HTR-8/SVneo (cell line): ENCODE results near the gene TMOD1.
"Not testable (repeated sequence)": the region's sequence is repeated elsewhere in the genome, so short reads cannot be mapped to it uniquely, and the experiment has no call there.

Experiments used
- DNase-seq: peaks from one replicate; pipeline ENCODE4 v3.0.0; 2011; ENCODE audit warnings: low spot score, mixed read lengths; ENCODE audit not compliant: insufficient read length
- FAIRE-seq: peaks from 2 replicates; lab custom pipeline; 2011; peaks lifted over from hg19 to GRCh38; lab: Jason Lieb, UNC

Gene TMOD1

GRCh38 chr9:97501177-97501971, at the start of gene TMOD1:
TSS of gene TMOD1 (plus strand) at chr9:97501666. CDS start at chr9:97524189, 22,523 bp downstream.
- DNase-seq (peak; percentile 66), FAIRE-seq (no peak)

- DNase-seq, FAIRE-seq: not testable (repeated sequence)
Observed at GRCh38 chr9:97453573-97453972, 47.9 kb upstream of the TMOD1 start.

GRCh38 chr9:97456841-97457240, 44.6 kb upstream of the TMOD1 start:
- not testable (repeated sequence) for FAIRE-seq, DNase-seq

- FAIRE-seq (no peak), DNase-seq (no peak)
Observed at GRCh38 chr9:97459326-97459725, 42.1 kb upstream of the TMOD1 start.

- no peak for DNase-seq
- FAIRE-seq: no peak
Observed at GRCh38 chr9:97462159-97462558, 39.3 kb upstream of the TMOD1 start.

- DNase-seq (no peak), FAIRE-seq (no peak)
Observed at GRCh38 chr9:97462914-97463313, 38.6 kb upstream of the TMOD1 start.

- FAIRE-seq (no peak), DNase-seq (peak; percentile 63)
Observed at GRCh38 chr9:97468658-97469448, 32.6 kb upstream of the TMOD1 start.

- no peak for FAIRE-seq
- no peak for DNase-seq
Observed at GRCh38 chr9:97470076-97470475, 31.4 kb upstream of the TMOD1 start.

- DNase-seq (no peak), FAIRE-seq (no peak)
Observed at GRCh38 chr9:97473717-97474116, 27.7 kb upstream of the TMOD1 start.

- no peak for FAIRE-seq
- no peak for DNase-seq
Observed at GRCh38 chr9:97474372-97474925, 27.0 kb upstream of the TMOD1 start.

GRCh38 chr9:97475059-97475458, 26.4 kb upstream of the TMOD1 start:
- no peak for FAIRE-seq
- no peak for DNase-seq

GRCh38 chr9:97478301-97478981, 23.0 kb upstream of the TMOD1 start:
- FAIRE-seq: no peak

GRCh38 chr9:97479496-97480159, 21.8 kb upstream of the TMOD1 start:
- DNase-seq (no peak), FAIRE-seq (no peak)

More at GRCh38 chr9:97478301-97478981, 23.0 kb upstream of the TMOD1 start:
- DNase-seq: no peak

- DNase-seq (no peak), FAIRE-seq (no peak)
Observed at GRCh38 chr9:97480174-97480573, 21.3 kb upstream of the TMOD1 start.

GRCh38 chr9:97480749-97481148, 20.7 kb upstream of the TMOD1 start:
- FAIRE-seq (no peak), DNase-seq (no peak)

- DNase-seq: no peak
- FAIRE-seq: no peak
Observed at GRCh38 chr9:97484134-97484533, 17.3 kb upstream of the TMOD1 start.

GRCh38 chr9:97487107-97487506, 14.4 kb upstream of the TMOD1 start:
- no peak for FAIRE-seq
- DNase-seq: no peak

GRCh38 chr9:97487861-97488260, 13.6 kb upstream of the TMOD1 start:
- FAIRE-seq (no peak), DNase-seq (no peak)

GRCh38 chr9:97491216-97491999, 10.1 kb upstream of the TMOD1 start:
- DNase-seq (no peak), FAIRE-seq (no peak)
